Adipocyte (in vitro differentiated cells): ENCODE results near the gene SEC61A1.

Experiments used
- DNase-seq: peaks from one replicate; pipeline ENCODE4 v3.0.0-alpha.2; 2015; ENCODE audit warnings: low read depth
- H3K27me3 ChIP-seq: replicated peaks from 2 replicates; pipeline ENCODE4 v1.7.0; 2013; ENCODE audit warnings: mild to moderate bottlenecking, low read length, moderate library complexity; ENCODE audit not compliant: control insufficient read depth, insufficient read depth
- H3K36me3 ChIP-seq: 2 replicates; pipeline ENCODE4 v1.7.0; 2013; ENCODE audit warnings: low read length, mild to moderate bottlenecking, moderate library complexity; ENCODE audit not compliant: control insufficient read depth, insufficient read depth, severe bottlenecking
- H3K4me1 ChIP-seq: 2 replicates; pipeline ENCODE4 v1.7.0; 2013; ENCODE audit warnings: mild to moderate bottlenecking, low read length, moderate library complexity; ENCODE audit not compliant: control insufficient read depth, insufficient read depth
- H3K4me3 ChIP-seq: 2 replicates; pipeline ENCODE4 v1.7.0; 2013; ENCODE audit warnings: mild to moderate bottlenecking, low read length, moderate library complexity
- H3K9ac ChIP-seq: 2 replicates; pipeline ENCODE4 v1.7.0; 2013; ENCODE audit warnings: mild to moderate bottlenecking, low read length, moderate library complexity
- H3K9me3 ChIP-seq: 2 replicates; pipeline ENCODE4 v1.7.0; 2013; ENCODE audit warnings: mild to moderate bottlenecking, low read length, moderate library complexity; ENCODE audit not compliant: control insufficient read depth

Gene SEC61A1

DNA sequence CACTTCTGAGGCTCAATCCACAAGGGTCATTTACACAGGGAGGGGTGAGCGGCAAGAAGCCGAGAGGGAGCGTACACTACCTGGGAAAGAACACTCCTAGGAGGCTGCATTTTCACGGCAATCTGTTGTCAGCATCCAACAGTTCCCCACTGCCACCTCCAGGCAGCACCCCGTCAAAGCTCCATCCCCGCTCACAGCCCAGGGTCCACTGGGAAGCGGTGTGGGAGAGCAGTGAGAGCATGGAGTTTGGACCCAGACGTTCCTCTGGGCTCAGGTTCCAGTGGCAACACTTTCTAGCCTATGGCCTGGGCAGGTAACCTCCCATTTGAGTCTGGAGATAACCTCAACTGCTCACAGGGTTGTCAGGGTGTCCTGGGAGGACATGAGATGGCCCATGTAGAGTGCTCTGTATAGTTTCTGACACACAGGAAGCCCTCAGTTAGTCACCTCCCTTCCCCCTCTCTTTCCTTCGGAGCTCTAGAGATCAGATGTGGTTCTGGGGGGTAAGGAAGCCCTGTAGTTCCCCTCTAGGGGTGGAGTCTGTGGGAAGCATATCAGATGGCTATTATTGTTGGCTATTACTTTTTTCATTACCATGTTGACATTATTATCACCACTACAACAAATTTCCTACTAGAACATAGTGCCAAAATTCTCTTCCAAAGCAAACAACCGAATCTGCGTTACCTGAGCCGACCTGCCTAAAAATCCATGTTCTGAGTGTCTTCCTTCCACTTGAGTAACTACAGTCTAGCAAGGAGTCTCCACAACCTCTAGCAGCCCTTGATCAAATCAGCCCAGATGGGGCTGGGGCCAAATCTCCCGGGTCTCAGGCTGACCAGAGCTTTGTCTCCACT lies 42.3 kb downstream of the SEC61A1 start:
- H3K36me3 ChIP-seq, result peaks cover 52% of the 10 kb centered on the region
- H3K27me3 ChIP-seq, result no peaks in the 10 kb centered on the region
- DNase-seq, result no peak
- no peak overlapping the region for H3K9ac ChIP-seq
- H3K4me1 ChIP-seq, result peaks cover 5% of the 10 kb centered on the region
- H3K9me3 ChIP-seq, result no peaks in the 10 kb centered on the region
- H3K4me3 ChIP-seq, result no peak overlapping the region

- H3K27me3 ChIP-seq, result no peaks in the 10 kb centered on the region
- H3K4me1 ChIP-seq, result peaks cover 5% of the 10 kb centered on the region
- H3K36me3 ChIP-seq, result peaks cover 58% of the 10 kb centered on the region
- DNase-seq, result peak; percentile 95
- H3K9me3 ChIP-seq, result no peaks in the 10 kb centered on the region
- H3K4me3 ChIP-seq, result no peak overlapping the region
- H3K9ac ChIP-seq, result peak overlapping the region; percentile 50
Observed at GRCh38 chr3:128095222-128095703, 43.0 kb downstream of the SEC61A1 start.

DNA sequence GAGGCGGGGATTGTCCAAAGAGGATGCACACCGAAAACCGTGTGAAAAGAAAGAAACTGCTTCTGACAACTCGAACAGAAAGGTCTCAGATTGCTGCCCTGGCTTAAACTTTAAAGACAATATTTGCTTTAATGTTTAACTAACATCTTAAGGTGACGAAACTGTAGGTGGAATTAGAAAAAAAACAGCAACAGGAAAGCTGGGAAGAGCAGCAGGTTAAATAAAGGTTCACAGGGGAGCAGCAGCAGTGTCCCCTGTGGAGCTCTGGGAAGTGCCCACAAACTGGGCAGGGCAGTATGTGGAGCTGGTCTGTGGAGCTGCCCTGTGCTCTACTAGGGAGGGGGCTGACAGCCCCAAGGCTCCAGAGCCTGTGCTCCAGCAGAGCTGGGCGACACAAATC lies 46.0 kb downstream of the SEC61A1 start:
- H3K9me3 ChIP-seq, result no peaks in the 10 kb centered on the region
- H3K9ac ChIP-seq, result no peak overlapping the region
- H3K36me3 ChIP-seq, result peaks cover 63% of the 10 kb centered on the region
- H3K27me3 ChIP-seq, result no peaks in the 10 kb centered on the region
- no peak overlapping the region for H3K4me3 ChIP-seq
- DNase-seq, result no peak
- H3K4me1 ChIP-seq, result peaks cover 5% of the 10 kb centered on the region

DNA sequence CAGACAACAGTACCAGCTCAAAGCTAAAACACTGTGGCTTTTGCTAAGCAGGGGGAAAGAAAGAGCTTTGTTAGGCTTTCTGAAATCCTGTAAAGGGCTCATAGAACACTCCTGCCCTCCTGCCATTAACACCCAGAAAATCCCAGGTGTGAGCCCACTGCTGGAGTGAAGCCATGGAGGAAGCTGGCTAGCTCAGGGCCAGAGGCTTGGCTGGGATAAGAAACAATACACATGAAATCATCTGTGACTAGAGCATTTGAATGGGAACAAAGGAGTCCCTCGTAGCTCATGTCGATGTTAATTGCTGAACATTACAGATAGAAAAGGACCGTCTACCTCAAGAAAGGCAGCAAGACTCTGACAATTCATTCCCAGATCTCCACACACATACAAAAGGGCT lies 47.9 kb downstream of the SEC61A1 start:
- peaks cover 65% of the 10 kb centered on the region for H3K36me3 ChIP-seq
- H3K9me3 ChIP-seq, result no peaks in the 10 kb centered on the region
- no peak overlapping the region for H3K4me3 ChIP-seq
- DNase-seq, result no peak
- no peaks in the 10 kb centered on the region for H3K27me3 ChIP-seq
- no peak overlapping the region for H3K9ac ChIP-seq
- peaks cover 5% of the 10 kb centered on the region for H3K4me1 ChIP-seq

DNA sequence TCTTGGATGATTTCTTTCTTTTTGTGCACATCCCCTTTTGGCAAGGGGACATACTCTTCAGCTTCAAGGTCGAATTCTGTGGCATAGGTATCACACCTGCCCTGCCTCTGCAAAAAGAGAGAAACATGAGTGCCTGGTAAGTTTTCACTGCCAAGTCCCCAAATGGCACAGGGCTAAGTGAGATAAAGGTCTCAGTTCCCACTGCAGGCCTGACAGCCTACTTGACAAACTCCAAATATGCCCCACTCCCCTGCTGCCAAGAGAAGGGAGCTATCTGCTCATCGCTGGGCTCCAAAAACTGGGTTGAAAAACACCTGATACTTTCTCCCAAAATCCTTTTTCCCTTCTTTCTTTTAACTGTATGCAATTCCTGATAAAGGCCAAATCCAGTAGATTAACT lies 48.4 kb downstream of the SEC61A1 start:
- no peak overlapping the region for H3K9ac ChIP-seq
- no peaks in the 10 kb centered on the region for H3K9me3 ChIP-seq
- no peaks in the 10 kb centered on the region for H3K4me1 ChIP-seq
- H3K36me3 ChIP-seq, result peaks cover 65% of the 10 kb centered on the region
- H3K4me3 ChIP-seq, result no peak overlapping the region
- no peak for DNase-seq
- no peaks in the 10 kb centered on the region for H3K27me3 ChIP-seq

DNA sequence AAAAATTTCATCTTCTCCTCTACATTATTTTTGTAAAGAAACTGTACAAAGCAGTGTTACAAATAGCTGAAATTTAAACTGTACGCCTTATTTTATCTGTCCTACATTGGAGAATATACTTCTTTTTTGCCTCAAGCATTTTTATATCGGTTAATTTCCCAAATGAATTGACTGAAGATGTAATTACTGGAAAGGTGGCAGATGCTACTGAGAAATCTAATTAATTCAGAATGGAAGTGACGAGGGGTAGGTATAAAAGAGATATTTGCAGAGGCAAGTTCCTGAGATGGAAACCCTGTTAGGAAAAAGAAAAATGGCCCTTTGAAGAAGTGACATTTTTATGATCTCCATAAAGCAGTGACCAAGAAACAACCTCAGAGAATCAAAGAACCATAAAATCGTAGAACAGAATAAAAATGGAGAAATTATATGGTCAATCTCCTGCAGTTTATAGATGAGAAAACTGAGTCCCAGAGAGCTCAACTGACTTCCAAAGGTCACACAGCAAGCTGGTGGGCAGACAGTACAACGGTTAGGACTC lies 51.0 kb downstream of the SEC61A1 start:
- no peak overlapping the region for H3K4me3 ChIP-seq
- peaks cover 46% of the 10 kb centered on the region for H3K36me3 ChIP-seq

GRCh38 chr3:128107834-128108233 lies 55.6 kb downstream of the SEC61A1 start:
- Histone ChIP-seq H3K4me1 (peaks cover 10% of the 10 kb centered on the region), H3K4me3 (no peak overlapping the region), H3K9me3 (no peaks in the 10 kb centered on the region), H3K27me3 (no peaks in the 10 kb centered on the region), H3K9ac (no peak overlapping the region), H3K36me3 (peaks cover 30% of the 10 kb centered on the region)
- no peak for DNase-seq

More for the DNA sequence above, 51.0 kb downstream of the SEC61A1 start:
- Histone ChIP-seq H3K9me3 (no peaks in the 10 kb centered on the region), H3K4me1 (no peaks in the 10 kb centered on the region), H3K9ac (no peak overlapping the region), H3K27me3 (no peaks in the 10 kb centered on the region)
- DNase-seq, result no peak

DNA sequence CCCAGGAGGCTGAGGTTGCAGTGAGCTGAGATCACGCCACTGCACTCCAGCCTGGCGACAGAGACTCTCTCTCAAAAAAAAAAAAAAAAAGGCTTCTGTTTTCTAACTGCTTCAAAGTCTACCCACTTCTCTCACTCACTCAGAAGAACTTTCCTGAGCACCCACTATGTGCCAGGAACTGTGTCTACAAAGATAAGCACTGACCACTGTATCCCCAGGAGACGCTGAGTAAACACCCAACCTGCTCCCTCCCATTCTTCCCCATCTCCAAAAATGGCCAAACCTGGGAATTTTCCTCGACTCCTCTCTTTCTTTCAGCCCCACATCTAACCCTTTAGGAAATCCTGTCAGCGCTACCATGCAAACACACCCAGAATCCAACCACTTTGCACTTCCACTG lies 58.9 kb downstream of the SEC61A1 start:
- Histone ChIP-seq H3K4me3 (no peak overlapping the region), H3K9me3 (no peaks in the 10 kb centered on the region), H3K4me1 (peaks cover 12% of the 10 kb centered on the region), H3K9ac (no peak overlapping the region), H3K36me3 (peaks cover 23% of the 10 kb centered on the region), H3K27me3 (no peaks in the 10 kb centered on the region)
- DNase-seq, result no peak

DNA sequence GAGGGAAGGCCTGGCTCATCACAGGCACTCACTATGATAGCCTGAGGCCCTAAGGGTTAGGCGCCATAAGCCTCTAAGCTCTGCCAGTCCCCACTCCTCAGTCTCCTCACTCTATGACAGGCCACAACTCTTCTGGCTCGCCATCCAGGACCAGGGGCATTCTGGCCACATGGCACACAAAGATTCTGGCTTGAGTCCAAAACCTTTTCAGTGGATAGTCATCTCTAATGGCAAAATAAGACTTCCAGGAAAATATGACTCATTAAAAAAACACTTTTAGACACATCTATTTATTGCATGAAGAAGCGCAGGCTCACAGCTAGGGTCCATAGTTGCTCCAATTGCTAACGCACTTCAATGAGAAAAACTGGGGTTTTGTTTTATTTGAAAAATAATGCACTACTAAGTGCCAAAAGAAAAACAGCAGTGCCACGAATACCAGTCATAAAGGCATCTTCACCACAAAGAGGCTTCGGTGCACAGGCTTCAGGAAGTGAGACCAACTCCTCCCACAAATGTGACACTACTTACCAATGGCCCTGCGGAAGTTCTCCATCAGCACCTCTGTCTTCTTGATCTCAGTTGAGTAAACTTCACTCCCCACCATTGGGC lies 60.2 kb downstream of the SEC61A1 start:
- peaks cover 23% of the 10 kb centered on the region for H3K36me3 ChIP-seq
- peak; percentile 86 for DNase-seq

GRCh38 chr3:128113817-128114794 lies 61.9 kb downstream of the SEC61A1 start:
- Histone ChIP-seq H3K4me1 (peaks cover 12% of the 10 kb centered on the region), H3K27me3 (no peaks in the 10 kb centered on the region), H3K9me3 (no peaks in the 10 kb centered on the region), H3K36me3 (peaks cover 13% of the 10 kb centered on the region), H3K9ac (no peak overlapping the region), H3K4me3 (no peak overlapping the region)
- no peak for DNase-seq

More for the DNA sequence above, 60.2 kb downstream of the SEC61A1 start:
- Histone ChIP-seq H3K9me3 (no peaks in the 10 kb centered on the region), H3K27me3 (no peaks in the 10 kb centered on the region), H3K4me3 (no peak overlapping the region), H3K9ac (no peak overlapping the region), H3K4me1 (peaks cover 12% of the 10 kb centered on the region)
